Measurements from ENCODE around the gene SPACA6.

SPACA6 gene

DNA sequence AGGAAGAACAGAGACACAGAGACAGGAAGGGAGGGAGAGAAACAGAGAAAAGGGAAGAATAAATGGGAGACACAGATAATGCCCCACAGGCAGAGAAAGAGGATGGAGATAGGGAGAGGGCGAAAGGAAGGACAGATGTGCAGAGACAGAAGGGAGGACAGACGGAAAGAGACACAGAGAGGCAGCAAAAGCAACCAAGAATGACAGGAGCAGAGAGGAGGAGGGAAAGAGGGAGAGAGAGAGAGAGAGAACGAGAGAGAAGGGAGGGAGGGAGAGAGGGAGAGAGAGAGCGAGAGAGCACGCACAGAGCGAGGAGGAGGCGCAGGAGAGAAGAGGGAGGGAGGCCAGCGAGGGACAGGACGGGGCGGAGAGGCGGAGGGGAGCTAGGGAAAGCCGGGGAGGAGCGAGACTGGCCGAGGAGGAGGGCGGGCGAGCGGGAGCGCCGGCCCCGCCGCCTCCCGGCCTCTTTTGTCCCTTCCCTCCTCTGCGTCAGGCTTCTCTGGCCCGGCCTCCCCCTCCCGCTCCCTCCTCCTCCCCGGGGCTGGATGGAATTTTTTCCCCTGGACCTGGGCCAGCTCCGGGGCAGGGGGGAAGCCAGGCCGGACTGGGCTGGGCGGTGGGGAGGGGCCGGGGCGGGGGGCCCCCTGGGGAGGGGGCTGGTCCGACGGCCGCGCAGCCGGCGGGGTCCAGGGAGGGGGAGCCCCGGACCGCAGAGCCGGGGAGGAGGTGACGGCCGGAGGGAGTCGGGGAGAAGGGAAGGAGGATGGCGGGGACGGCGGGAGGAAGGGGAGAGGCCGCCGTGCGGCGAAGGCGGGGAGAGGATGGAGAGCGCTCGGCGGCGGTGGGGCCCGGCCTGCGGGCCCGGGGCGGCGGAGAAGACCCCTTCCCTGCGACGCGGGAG is 4.2 kb upstream of the SPACA6 start:
- Histone ChIP-seq H3K4me3 (ENCODE audit: low read depth in 1 of 2, low read length in 2 of 2) (peak overlapping the region; percentile 6 to 76), H3K4me1 (ENCODE audit: control insufficient read depth in 1 of 2, insufficient read depth in 2 of 2, low read length in 2 of 2) (peaks cover 2 to 15% of the 10 kb centered on the region in 2 donors), H3K36me3 (ENCODE audit: control insufficient read depth in 1 of 2, insufficient read depth in 2 of 2, low read length in 2 of 2) (no peaks in the 10 kb centered on the region), H3K27ac (ENCODE audit: low read depth, low read length) (peak overlapping the region; percentile 74), H3K9me3 (ENCODE audit: control insufficient read depth in 1 of 2, low read length in 2 of 2) (no peaks in the 10 kb centered on the region), H3K27me3 (ENCODE audit: control insufficient read depth in 1 of 2, insufficient read depth in 2 of 2, low read length in 2 of 2) (peaks cover 14 to 21% of the 10 kb centered on the region in 2 donors), H3K9ac (ENCODE audit: low read depth in 1 of 2, low read length in 2 of 2) (peak overlapping the region in 1 of 2 donors; percentile 54)

DNA sequence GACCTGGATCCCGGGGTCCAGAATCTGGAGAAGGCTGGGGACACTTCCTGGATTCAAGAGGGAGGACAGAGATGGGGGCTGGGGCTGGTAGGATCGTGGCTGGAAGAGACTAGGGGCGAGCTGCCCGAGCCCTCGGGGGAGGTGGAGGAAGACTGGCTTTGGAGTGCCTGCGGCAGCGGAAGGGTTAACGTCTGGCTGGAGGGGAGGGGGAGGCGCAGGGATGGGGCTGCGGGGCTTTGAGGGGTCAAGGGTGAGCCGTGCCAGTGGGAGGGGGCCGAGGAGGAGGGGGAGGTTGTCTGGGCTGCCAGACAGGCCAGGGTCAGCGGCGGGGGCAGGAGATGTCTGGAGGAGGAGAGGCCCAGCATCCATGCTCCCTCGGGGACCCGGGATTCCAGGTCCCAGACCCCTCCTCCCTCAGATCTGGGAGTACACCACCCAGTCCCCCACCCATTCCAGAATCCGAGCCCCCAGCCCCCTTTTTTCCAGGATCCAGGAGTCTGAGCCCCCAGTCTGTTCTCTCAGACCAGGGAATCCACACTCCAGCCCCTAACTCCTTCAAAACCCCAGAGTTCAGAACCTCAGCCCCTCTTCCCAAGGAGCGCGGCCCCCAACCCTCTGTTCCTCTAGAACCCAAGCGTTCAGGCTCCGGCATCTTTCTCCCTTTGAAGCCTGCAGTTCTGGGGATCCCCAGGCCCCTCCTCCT is 3.2 kb upstream of the SPACA6 start:
- H3K27me3 ChIP-seq (ENCODE audit: control insufficient read depth in 1 of 2, insufficient read depth in 2 of 2, low read length in 2 of 2): peaks cover 14 to 21% of the 10 kb centered on the region in 2 donors
- H3K4me3 ChIP-seq (ENCODE audit: low read depth in 1 of 2, low read length in 2 of 2): peak overlapping the region; percentile 73 to 76
- H3K4me1 ChIP-seq (ENCODE audit: control insufficient read depth in 1 of 2, insufficient read depth in 2 of 2, low read length in 2 of 2): peaks cover 2 to 15% of the 10 kb centered on the region in 2 donors
- peak overlapping the region; percentile 54 to 76 for H3K9ac ChIP-seq (ENCODE audit: low read depth in 1 of 2, low read length in 2 of 2)
- no peaks in the 10 kb centered on the region for H3K9me3 ChIP-seq (ENCODE audit: control insufficient read depth in 1 of 2, low read length in 2 of 2)
- peaks cover 0 to 8% of the 10 kb centered on the region in 2 donors for H3K36me3 ChIP-seq (ENCODE audit: control insufficient read depth in 1 of 2, insufficient read depth in 2 of 2, low read length in 2 of 2)
- peak overlapping the region; percentile 78 for H3K27ac ChIP-seq (ENCODE audit: low read depth, low read length)

DNA sequence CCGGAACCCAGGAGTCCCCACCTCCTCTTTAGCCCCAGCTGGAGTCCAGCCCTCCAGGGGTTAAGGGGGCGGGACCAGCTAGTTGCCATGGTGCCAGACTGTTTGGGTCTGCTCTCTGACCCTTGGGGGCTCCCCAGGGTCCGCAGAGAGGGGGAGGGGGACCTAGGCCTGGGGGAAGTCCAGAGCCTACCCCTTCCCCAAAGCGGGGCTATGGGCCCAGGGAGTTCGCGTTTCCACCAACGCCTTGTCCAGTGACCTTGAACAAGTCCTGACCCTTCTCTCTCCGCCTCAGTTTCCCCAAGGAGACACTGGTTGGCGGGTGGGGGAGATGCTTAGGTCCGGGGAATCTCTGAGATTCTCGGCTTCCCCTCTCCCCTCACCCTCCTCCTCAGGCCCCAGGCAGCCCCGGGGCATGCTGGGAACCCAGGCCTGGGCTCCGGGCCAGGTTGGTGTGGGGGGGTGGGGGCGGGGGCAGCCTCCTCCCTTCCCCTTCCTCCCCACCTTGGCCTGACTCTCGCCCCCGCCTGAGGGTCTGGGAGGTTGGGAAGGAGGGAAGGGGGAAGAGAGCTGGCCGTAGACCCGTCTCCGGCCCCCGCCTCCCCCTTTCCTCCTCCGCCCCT is 2.6 kb upstream of the SPACA6 start:
- H3K27me3 ChIP-seq (ENCODE audit: control insufficient read depth in 1 of 2, insufficient read depth in 2 of 2, low read length in 2 of 2): peaks cover 14 to 21% of the 10 kb centered on the region in 2 donors
- peak overlapping the region; percentile 73 to 76 for H3K4me3 ChIP-seq (ENCODE audit: low read depth in 1 of 2, low read length in 2 of 2)
- H3K4me1 ChIP-seq (ENCODE audit: control insufficient read depth in 1 of 2, insufficient read depth in 2 of 2, low read length in 2 of 2): peaks cover 2 to 15% of the 10 kb centered on the region in 2 donors
- peak overlapping the region; percentile 78 for H3K27ac ChIP-seq (ENCODE audit: low read depth, low read length)
- H3K36me3 ChIP-seq (ENCODE audit: control insufficient read depth in 1 of 2, insufficient read depth in 2 of 2, low read length in 2 of 2): peaks cover 0 to 12% of the 10 kb centered on the region in 2 donors
- H3K9me3 ChIP-seq (ENCODE audit: control insufficient read depth in 1 of 2, low read length in 2 of 2): no peaks in the 10 kb centered on the region
- peak overlapping the region; percentile 54 to 76 for H3K9ac ChIP-seq (ENCODE audit: low read depth in 1 of 2, low read length in 2 of 2)

DNA sequence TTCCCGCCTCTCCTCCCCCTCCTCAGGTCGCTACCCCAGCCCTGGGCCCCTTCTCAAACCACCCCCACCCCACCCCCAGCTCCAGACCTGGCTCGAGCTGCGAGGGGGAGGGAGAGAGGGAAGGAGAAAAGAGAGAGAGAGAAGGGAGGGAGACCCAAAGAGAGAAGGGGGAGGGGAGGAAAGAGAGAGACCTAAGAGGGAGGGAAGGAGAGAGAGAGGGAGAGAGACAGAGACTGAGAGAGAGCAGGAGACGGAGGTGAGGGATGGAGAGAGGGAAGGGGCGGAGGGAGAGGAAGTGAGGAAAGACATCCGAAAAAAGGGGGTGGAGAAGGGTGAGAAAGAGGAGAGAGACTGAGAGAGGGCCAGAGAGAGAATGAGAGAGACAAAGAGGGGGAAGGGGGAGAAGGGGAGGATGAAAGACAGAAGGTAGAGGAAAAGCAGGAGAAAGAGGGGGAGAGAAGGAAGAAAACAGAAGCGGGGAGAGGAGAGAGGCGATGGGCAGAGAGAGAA is 2.0 kb upstream of the SPACA6 start:
- Histone ChIP-seq H3K36me3 (ENCODE audit: control insufficient read depth in 1 of 2, insufficient read depth in 2 of 2, low read length in 2 of 2) (peaks cover 0 to 12% of the 10 kb centered on the region in 2 donors), H3K9me3 (ENCODE audit: control insufficient read depth in 1 of 2, low read length in 2 of 2) (no peaks in the 10 kb centered on the region), H3K4me3 (ENCODE audit: low read depth in 1 of 2, low read length in 2 of 2) (peak overlapping the region; percentile 35 to 76), H3K9ac (ENCODE audit: low read depth in 1 of 2, low read length in 2 of 2) (no peak overlapping the region), H3K27me3 (ENCODE audit: control insufficient read depth in 1 of 2, insufficient read depth in 2 of 2, low read length in 2 of 2) (peaks cover 14 to 21% of the 10 kb centered on the region in 2 donors), H3K4me1 (ENCODE audit: control insufficient read depth in 1 of 2, insufficient read depth in 2 of 2, low read length in 2 of 2) (peaks cover 2 to 15% of the 10 kb centered on the region in 2 donors), H3K27ac (ENCODE audit: low read depth, low read length) (no peak overlapping the region)

DNA sequence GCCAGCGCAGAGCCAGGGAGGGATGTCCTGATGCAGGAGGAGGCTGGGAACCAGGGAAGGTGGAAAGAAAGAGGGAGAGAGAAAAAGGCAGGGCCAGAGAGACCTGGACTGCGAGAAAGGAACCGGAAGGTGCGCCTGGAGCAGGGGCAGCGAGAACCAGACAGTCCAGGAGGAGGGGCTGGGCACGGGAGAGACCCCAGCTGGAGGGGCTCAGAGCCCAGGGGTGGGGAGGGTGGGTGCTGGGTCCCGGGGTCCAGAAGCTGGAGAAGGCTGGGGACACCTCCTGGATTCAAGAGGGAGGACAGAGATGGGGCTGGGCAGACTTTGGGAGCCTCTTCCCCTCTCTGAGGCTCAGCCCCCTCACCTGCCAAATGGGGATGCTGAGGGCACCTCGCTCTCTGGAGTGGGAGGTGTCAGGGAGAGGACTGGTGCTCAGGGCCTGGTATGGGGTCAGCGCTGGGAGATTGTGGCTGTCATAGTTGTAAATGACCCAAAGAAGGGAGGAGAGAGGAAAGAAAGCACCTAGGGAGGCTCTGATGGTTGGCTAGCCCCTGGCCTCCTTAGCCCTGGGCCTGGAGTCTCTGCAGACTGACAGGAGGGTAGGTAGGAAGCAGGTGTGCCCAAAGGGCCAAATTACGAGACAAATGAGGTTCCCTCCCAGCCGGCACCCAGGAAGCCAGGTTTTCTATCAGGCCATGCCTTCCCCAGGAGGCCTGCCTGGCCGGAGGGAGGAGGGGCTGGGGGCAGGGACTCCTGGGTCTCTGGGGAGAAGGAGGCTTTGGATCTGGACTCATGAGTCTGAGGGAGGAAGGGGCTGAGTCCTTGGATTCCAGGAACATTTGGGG is 1.3 kb upstream of the SPACA6 start:
- Histone ChIP-seq H3K9me3 (ENCODE audit: control insufficient read depth in 1 of 2, low read length in 2 of 2) (no peaks in the 10 kb centered on the region), H3K36me3 (ENCODE audit: control insufficient read depth in 1 of 2, insufficient read depth in 2 of 2, low read length in 2 of 2) (peaks cover 0 to 12% of the 10 kb centered on the region in 2 donors), H3K4me3 (ENCODE audit: low read depth in 1 of 2, low read length in 2 of 2) (peak overlapping the region in 1 of 2 donors; percentile 32), H3K4me1 (ENCODE audit: control insufficient read depth in 1 of 2, insufficient read depth in 2 of 2, low read length in 2 of 2) (peaks cover 2 to 15% of the 10 kb centered on the region in 2 donors), H3K27ac (ENCODE audit: low read depth, low read length) (no peak overlapping the region), H3K27me3 (ENCODE audit: control insufficient read depth in 1 of 2, insufficient read depth in 2 of 2, low read length in 2 of 2) (peaks cover 14 to 21% of the 10 kb centered on the region in 2 donors), H3K9ac (ENCODE audit: low read depth in 1 of 2, low read length in 2 of 2) (no peak overlapping the region)

DNA sequence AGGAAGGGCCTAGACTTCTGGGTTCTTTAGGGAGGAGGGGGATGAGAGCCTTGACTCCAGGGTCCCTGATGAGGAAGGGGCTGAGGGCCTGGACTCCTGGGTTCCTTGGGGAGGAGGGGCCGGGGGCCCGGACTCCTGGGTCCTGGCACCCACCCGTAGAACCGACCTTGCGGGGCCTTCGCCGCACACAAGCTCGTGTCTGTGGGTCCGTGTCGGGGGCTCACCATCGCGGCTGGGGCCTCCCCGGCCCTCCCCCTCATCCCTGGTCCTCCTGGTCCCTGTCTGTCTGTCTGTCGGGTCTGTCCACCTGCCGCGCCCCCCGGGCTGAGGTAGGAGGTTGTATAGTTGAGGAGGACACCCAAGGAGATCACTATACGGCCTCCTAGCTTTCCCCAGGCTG is 662 bp upstream of the SPACA6 start:
- Histone ChIP-seq H3K36me3 (ENCODE audit: control insufficient read depth in 1 of 2, insufficient read depth in 2 of 2, low read length in 2 of 2) (peaks cover 0 to 12% of the 10 kb centered on the region in 2 donors), H3K4me3 (ENCODE audit: low read depth in 1 of 2, low read length in 2 of 2) (no peak overlapping the region), H3K4me1 (ENCODE audit: control insufficient read depth in 1 of 2, insufficient read depth in 2 of 2, low read length in 2 of 2) (peaks cover 2 to 13% of the 10 kb centered on the region in 2 donors), H3K9ac (ENCODE audit: low read depth in 1 of 2, low read length in 2 of 2) (no peak overlapping the region), H3K9me3 (ENCODE audit: control insufficient read depth in 1 of 2, low read length in 2 of 2) (no peaks in the 10 kb centered on the region), H3K27me3 (ENCODE audit: control insufficient read depth in 1 of 2, insufficient read depth in 2 of 2, low read length in 2 of 2) (peaks cover 13 to 21% of the 10 kb centered on the region in 2 donors), H3K27ac (ENCODE audit: low read depth, low read length) (no peak overlapping the region)

DNA sequence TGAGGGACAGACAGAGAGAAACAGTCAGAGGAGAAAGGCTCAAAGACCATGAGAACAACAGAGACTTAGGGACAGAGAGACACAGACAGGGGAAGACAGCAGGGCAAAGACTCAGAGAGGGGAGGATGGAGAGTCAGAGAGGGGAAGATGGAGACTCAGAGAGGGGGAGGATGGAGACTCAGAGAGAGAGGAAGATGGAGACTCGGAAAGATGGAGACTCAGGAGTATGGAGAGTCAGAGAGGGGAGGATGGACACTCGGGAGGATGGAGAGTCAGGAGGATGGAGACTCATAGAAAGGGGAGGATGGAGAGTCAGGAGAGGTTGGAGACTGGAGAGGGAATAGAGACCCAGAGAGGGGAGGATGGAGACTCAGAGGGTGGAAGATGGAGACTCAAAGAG is 689 bp downstream of the SPACA6 start:
- peaks cover 0 to 9% of the 10 kb centered on the region in 2 donors for H3K4me1 ChIP-seq (ENCODE audit: control insufficient read depth in 1 of 2, insufficient read depth in 2 of 2, low read length in 2 of 2)
- H3K27ac ChIP-seq (ENCODE audit: low read depth, low read length): no peak overlapping the region
- no peak overlapping the region for H3K9ac ChIP-seq (ENCODE audit: low read depth in 1 of 2, low read length in 2 of 2)
- H3K36me3 ChIP-seq (ENCODE audit: control insufficient read depth in 1 of 2, insufficient read depth in 2 of 2, low read length in 2 of 2): peaks cover 6 to 15% of the 10 kb centered on the region in 2 donors
- peaks cover 0 to 8% of the 10 kb centered on the region in 2 donors for H3K27me3 ChIP-seq (ENCODE audit: control insufficient read depth in 1 of 2, insufficient read depth in 2 of 2, low read length in 2 of 2)
- no peak overlapping the region for H3K4me3 ChIP-seq (ENCODE audit: low read depth in 1 of 2, low read length in 2 of 2)
- no peaks in the 10 kb centered on the region for H3K9me3 ChIP-seq (ENCODE audit: control insufficient read depth in 1 of 2, low read length in 2 of 2)

DNA sequence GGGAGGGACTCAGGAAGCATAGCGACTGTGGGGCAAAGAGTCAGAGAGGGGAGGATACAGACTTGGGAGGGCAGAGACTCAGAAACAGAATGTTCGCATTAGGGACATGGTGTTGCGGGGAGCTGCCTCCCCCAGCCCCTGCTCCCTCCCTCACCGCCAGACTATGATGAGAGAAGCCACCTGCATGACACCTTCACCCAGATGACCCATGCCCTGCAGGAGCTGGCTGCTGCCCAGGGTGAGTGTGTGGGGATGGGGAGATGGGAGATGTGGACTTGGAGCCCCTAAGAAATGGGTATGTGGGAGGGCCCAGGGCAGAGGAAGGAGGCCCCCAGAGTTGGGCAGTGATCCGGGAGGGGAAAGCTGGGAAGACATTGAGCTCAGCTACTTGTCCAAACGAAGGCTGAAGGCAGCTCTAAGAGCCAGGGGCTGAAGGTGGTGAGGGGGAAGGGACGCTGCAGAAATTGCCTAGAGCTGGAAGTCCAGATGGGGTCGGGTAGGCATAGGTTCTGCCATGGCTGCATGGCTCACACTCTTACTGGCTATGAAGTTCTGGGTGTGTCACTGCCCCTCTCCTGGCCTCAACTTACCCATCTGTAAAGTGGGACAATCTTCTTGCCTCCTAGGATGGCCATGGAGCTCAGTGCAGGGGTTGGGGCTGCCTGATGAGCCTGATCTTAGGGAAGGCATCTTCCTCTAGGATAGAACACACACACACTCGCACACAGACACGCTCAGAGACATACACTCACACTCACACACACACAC is 1.4 kb downstream of the SPACA6 start:
- Histone ChIP-seq H3K36me3 (ENCODE audit: control insufficient read depth in 1 of 2, insufficient read depth in 2 of 2, low read length in 2 of 2) (peaks cover 6 to 15% of the 10 kb centered on the region in 2 donors), H3K4me1 (ENCODE audit: control insufficient read depth in 1 of 2, insufficient read depth in 2 of 2, low read length in 2 of 2) (peaks cover 0 to 9% of the 10 kb centered on the region in 2 donors), H3K9ac (ENCODE audit: low read depth in 1 of 2, low read length in 2 of 2) (no peak overlapping the region), H3K9me3 (ENCODE audit: control insufficient read depth in 1 of 2, low read length in 2 of 2) (no peaks in the 10 kb centered on the region), H3K4me3 (ENCODE audit: low read depth in 1 of 2, low read length in 2 of 2) (no peak overlapping the region), H3K27me3 (ENCODE audit: control insufficient read depth in 1 of 2, insufficient read depth in 2 of 2, low read length in 2 of 2) (peaks cover 0 to 8% of the 10 kb centered on the region in 2 donors), H3K27ac (ENCODE audit: low read depth, low read length) (no peak overlapping the region)

DNA sequence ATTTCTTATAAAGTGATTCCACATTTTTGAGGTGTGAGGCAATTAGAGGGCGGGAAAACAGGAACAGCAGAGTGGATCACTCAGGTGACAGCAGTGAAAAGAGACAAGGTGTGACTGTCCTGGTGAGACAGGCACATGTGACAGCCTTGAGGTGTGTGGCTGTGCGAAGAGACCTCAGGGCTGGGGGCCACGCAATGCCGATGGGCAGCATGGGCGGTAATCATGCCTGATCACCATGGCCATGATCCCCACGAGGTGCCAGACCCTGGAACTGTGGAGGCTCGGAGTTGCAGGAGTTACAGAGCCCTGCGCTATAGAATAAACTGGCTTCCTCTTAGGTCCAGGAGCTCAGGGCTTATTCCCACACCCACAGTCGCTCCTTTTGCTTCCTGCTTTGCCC is 2.0 kb downstream of the SPACA6 start:
- Histone ChIP-seq H3K9me3 (ENCODE audit: control insufficient read depth in 1 of 2, low read length in 2 of 2) (no peaks in the 10 kb centered on the region), H3K4me1 (ENCODE audit: control insufficient read depth in 1 of 2, insufficient read depth in 2 of 2, low read length in 2 of 2) (peaks cover 0 to 9% of the 10 kb centered on the region in 2 donors), H3K36me3 (ENCODE audit: control insufficient read depth in 1 of 2, insufficient read depth in 2 of 2, low read length in 2 of 2) (peaks cover 6 to 15% of the 10 kb centered on the region in 2 donors), H3K27me3 (ENCODE audit: control insufficient read depth in 1 of 2, insufficient read depth in 2 of 2, low read length in 2 of 2) (peaks cover 0 to 5% of the 10 kb centered on the region in 2 donors), H3K4me3 (ENCODE audit: low read depth in 1 of 2, low read length in 2 of 2) (no peak overlapping the region), H3K27ac (ENCODE audit: low read depth, low read length) (no peak overlapping the region), H3K9ac (ENCODE audit: low read depth in 1 of 2, low read length in 2 of 2) (no peak overlapping the region)
